Inflammatory macrophage treated with lipopolysaccharide for 4 hours (primary cell): ENCODE results near the gene BOD1.
"Not testable (repeated sequence)": the region's sequence is repeated elsewhere in the genome, so short reads cannot be mapped to it uniquely, and the experiment has no call there.

Experiments
- DNase-seq: peaks from one replicate; pipeline ENCODE4 v3.0.0-alpha.2; 2020

BOD1 gene

GRCh38 chr5:173615884-173616576 is 420 bp downstream of the BOD1 start:
- DNase-seq = peak; percentile 76

GRCh38 chr5:173614591-173614990 is 1.9 kb downstream of the BOD1 start:
- no peak for DNase-seq

GRCh38 chr5:173613433-173614159 is 2.9 kb downstream of the BOD1 start:
- DNase-seq = no peak

- no peak for DNase-seq
These were observed 3.5 kb downstream of the BOD1 start for GRCh38 chr5:173612948-173613347.

GRCh38 chr5:173611706-173612105 is 4.7 kb downstream of the BOD1 start:
- DNase-seq = no peak

GRCh38 chr5:173604141-173604540 is 12.3 kb downstream of the BOD1 start:
- DNase-seq = no peak

- no peak for DNase-seq
These were observed 14.0 kb downstream of the BOD1 start for GRCh38 chr5:173602423-173602822.

GRCh38 chr5:173598686-173599085 is 17.8 kb downstream of the BOD1 start:
- DNase-seq = no peak

GRCh38 chr5:173597304-173597703 is 19.1 kb downstream of the BOD1 start:
- no peak for DNase-seq

- no peak for DNase-seq
These were observed 20.6 kb downstream of the BOD1 start for GRCh38 chr5:173595841-173596240.

GRCh38 chr5:173594061-173594460 is 22.4 kb downstream of the BOD1 start:
- DNase-seq = no peak

- no peak for DNase-seq
These were observed 24.3 kb downstream of the BOD1 start for GRCh38 chr5:173592050-173592669.

- no peak for DNase-seq
These were observed 25.4 kb downstream of the BOD1 start for GRCh38 chr5:173591056-173591514.

GRCh38 chr5:173590436-173591055 is 25.9 kb downstream of the BOD1 start:
- no peak for DNase-seq

GRCh38 chr5:173586133-173586532 is 30.3 kb downstream of the BOD1 start:
- DNase-seq = not testable (repeated sequence)

GRCh38 chr5:173583346-173583745 is 33.1 kb downstream of the BOD1 start:
- DNase-seq = no peak

- no peak for DNase-seq
These were observed 34.0 kb downstream of the BOD1 start for GRCh38 chr5:173582216-173583111.

GRCh38 chr5:173581408-173582215 is 34.8 kb downstream of the BOD1 start:
- DNase-seq = peak; percentile 14

GRCh38 chr5:173578947-173579615 is 37.4 kb downstream of the BOD1 start:
- DNase-seq = no peak

- DNase-seq = no peak
These were observed 38.6 kb downstream of the BOD1 start for GRCh38 chr5:173577817-173578216.

- no peak for DNase-seq
These were observed 39.3 kb downstream of the BOD1 start for GRCh38 chr5:173577166-173577565.
